ENCODE measurements around the gene NAXD.
"Not testable (repeated sequence)": the region's sequence is repeated elsewhere in the genome, so short reads cannot be mapped to it uniquely, and the experiment has no call there.

NAXD gene

DNA sequence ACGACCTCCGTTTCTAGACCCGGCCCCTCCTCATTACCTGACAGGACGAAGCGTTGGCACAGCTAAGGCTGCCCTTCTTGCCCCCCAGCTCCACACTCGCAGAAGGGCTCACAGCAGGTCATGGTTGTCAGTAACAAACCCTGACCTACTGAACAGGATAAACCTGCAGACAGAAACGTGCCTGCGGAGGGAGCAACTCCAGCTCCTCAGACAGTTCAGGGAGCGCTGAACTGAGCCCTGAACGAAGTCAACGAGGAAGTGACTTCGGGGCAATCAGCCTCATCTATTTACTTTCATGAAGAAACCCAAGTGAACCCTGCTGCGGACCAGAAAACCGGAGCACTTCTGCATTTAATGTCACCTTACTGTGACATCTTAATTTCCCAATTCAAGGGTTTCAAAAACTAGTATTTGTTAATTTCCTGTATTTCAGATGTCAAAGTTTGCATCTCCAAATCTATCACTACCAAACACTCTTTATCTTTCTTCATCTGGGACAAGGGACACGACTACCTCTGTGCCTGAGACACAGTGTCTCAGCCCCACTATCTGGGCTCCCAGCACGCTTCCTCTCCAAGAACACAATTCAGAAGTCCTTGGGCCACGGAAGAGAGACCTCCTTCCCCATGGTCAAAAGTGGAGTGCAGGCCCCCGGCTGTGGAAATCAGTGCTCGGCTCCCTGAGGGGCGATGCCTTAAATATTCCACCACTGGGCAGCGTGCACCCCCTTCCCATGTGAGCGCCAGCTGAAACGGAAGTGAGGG, 50.3 kb downstream of the NAXD start:
- Histone ChIP-seq H3K4me1 (no peaks in the 10 kb centered on the region), H3K27me3 (no peaks in the 10 kb centered on the region), H3K36me3 (peaks cover 47% of the 10 kb centered on the region), H3K9me3 (no peaks in the 10 kb centered on the region), H3K4me3 (ENCODE audit: low read depth, low read length) (no peak overlapping the region)
- DNase-seq = no peak
- TF ChIP-seq, protein P1, sequence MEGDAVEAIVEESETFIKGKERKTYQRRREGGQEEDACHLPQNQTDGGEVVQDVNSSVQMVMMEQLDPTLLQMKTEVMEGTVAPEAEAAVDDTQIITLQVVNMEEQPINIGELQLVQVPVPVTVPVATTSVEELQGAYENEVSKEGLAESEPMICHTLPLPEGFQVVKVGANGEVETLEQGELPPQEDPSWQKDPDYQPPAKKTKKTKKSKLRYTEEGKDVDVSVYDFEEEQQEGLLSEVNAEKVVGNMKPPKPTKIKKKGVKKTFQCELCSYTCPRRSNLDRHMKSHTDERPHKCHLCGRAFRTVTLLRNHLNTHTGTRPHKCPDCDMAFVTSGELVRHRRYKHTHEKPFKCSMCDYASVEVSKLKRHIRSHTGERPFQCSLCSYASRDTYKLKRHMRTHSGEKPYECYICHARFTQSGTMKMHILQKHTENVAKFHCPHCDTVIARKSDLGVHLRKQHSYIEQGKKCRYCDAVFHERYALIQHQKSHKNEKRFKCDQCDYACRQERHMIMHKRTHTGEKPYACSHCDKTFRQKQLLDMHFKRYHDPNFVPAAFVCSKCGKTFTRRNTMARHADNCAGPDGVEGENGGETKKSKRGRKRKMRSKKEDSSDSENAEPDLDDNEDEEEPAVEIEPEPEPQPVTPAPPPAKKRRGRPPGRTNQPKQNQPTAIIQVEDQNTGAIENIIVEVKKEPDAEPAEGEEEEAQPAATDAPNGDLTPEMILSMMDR (IDR thresholded peaks at IDR 0.05; ENCODE audit: low read depth, low read length) = no peak

DNA sequence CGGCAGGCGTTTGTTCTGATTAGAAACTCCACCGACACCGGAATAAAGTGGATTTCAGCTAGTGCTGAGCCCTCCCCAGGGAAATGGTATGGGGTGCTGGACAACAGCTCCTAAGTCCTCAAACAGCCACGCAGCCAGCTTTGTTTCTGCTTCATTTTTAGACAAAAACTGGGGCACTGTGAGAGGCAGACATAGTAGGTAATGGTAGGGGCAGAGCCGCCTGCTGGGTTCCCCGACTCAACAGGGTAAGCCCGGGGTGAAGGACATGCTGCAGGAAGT, 50.8 kb downstream of the NAXD start:
- DNase-seq = no peak
- Histone ChIP-seq H3K27me3 (no peaks in the 10 kb centered on the region), H3K4me3 (ENCODE audit: low read depth, low read length) (no peak overlapping the region), H3K4me1 (no peaks in the 10 kb centered on the region), H3K36me3 (peaks cover 45% of the 10 kb centered on the region), H3K9me3 (no peaks in the 10 kb centered on the region)
- TF ChIP-seq, protein P1 (IDR thresholded peaks at IDR 0.05; ENCODE audit: low read depth, low read length) = no peak

DNA sequence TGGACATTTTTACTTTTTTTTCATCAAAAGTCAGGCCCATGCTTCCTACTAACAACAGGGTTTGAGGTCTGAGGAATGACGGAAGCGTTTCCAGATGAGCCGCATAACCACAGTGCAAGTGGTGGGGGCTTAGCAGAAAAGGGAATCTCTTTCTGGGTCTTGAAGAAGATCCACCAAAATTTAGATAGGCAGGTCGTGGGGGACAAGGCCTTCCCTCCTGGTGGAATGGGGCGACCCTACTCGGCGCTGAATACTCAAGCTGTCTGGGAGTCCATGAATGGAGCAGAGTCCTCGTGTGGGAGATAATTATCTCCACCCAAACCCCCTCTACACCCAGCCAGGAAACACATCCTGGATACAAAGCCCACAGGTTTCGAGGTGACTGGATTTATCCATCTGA, 53.7 kb downstream of the NAXD start:
- Histone ChIP-seq H3K27me3 (no peaks in the 10 kb centered on the region), H3K4me1 (no peaks in the 10 kb centered on the region), H3K4me3 (ENCODE audit: low read depth, low read length) (no peak overlapping the region), H3K9me3 (no peaks in the 10 kb centered on the region), H3K36me3 (peaks cover 30% of the 10 kb centered on the region)
- DNase-seq = no peak
- TF ChIP-seq, protein P1 (IDR thresholded peaks at IDR 0.05; ENCODE audit: low read depth, low read length) = no peak

- DNase-seq; H3K4me3 ChIP-seq (ENCODE audit: low read depth, low read length); H3K4me1 ChIP-seq; H3K9me3 ChIP-seq; H3K27me3 ChIP-seq: not testable (repeated sequence)
- peaks cover 30% of the 10 kb centered on the region for H3K36me3 ChIP-seq
These were observed 54.5 kb downstream of the NAXD start for GRCh38 chr13:110669814-110670213.

GRCh38 chr13:110676595-110677587, 61.5 kb downstream of the NAXD start:
- Histone ChIP-seq H3K27me3 (no peaks in the 10 kb centered on the region), H3K4me1 (no peaks in the 10 kb centered on the region), H3K9me3 (no peaks in the 10 kb centered on the region), H3K4me3 (ENCODE audit: low read depth, low read length) (no peak overlapping the region), H3K36me3 (peaks cover 26% of the 10 kb centered on the region)
- DNase-seq = no peak
- TF ChIP-seq, protein P1 (IDR thresholded peaks at IDR 0.05; ENCODE audit: low read depth, low read length) = no peak

DNA sequence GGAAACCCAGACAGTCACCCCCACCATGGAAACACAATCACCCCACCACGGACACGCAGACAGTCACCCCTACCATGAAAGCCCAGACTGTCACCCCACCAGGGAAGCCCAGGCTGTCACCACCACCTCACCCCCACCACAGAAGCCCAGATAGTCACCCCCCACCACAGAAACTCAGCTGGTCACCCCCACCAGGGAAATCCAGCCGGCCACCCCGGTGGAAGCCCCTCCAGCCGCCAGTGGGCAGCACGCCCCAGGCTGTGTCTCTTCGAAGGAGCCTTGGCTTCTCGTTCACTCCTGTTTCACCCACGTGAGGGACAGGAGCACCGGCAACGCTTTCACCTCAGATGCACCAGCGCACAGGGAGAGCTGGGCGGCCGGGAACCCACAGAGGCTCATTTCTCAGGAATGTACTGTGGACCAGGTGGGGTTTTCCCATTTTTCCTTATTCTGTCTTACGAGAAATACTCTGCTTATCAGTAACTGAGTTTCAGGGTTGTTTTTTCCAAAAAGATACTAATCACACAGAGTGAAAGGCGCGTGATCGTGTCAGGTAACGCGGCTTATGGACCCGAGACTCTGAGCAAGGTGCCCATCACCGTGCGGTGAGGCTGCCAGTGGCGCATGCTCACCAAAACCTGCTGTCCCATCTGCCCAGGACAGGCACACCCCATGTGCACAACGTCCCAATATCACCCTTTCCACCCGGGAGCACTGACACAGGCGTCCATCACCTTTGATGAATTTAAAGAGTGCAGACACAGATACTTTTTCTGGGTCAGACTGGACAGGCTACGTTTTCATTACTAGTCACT, 62.6 kb downstream of the NAXD start:
- no peak for DNase-seq
- no peaks in the 10 kb centered on the region for H3K4me1 ChIP-seq
- no peaks in the 10 kb centered on the region for H3K27me3 ChIP-seq
- H3K36me3 ChIP-seq = peaks cover 34% of the 10 kb centered on the region
- no peak overlapping the region for H3K4me3 ChIP-seq (ENCODE audit: low read depth, low read length)
- no peaks in the 10 kb centered on the region for H3K9me3 ChIP-seq
- TF ChIP-seq, protein P1 (IDR thresholded peaks at IDR 0.05; ENCODE audit: low read depth, low read length) = no peak

All from BE2C (cell line).